H9 (cell line): ENCODE data around the gene NTF4. TPM values are rescaled to one million over a fixed set of nuclear protein-coding genes. Genes with fewer than 3 reads are reported as not detected.

Experiments used
- DNase-seq: peaks from one replicate; pipeline ENCODE4 v3.0.0-alpha.2; 2017
- H2AFZ ChIP-seq: one replicate; pipeline ENCODE4 v1.6.1; 2013; ENCODE audit warnings: mild to moderate bottlenecking, low read length, control low read depth, moderate library complexity
- H2AK5ac ChIP-seq: 2 replicates; pipeline ENCODE4 v1.6.1; 2013; ENCODE audit warnings: low read length, control low read depth, mixed read lengths; ENCODE audit not compliant: insufficient read length
- H2BK120ac ChIP-seq: one replicate; pipeline ENCODE4 v1.6.1; 2013; ENCODE audit warnings: low read depth, mild to moderate bottlenecking, low read length, control low read depth, inconsistent platforms; ENCODE audit not compliant: poor library complexity, severe bottlenecking
- H2BK12ac ChIP-seq: 2 replicates; pipeline ENCODE4 v1.6.1; 2013; ENCODE audit warnings: low read length, control low read depth, mixed read lengths, low read depth; ENCODE audit not compliant: insufficient read length
- H2BK15ac ChIP-seq: 2 replicates; pipeline ENCODE4 v1.6.1; 2013; ENCODE audit warnings: low read depth, low read length, control low read depth
- H2BK20ac ChIP-seq: one replicate; pipeline ENCODE4 v1.6.1; 2013; ENCODE audit warnings: low read depth, mild to moderate bottlenecking, low read length, control low read depth, inconsistent platforms; ENCODE audit not compliant: poor library complexity, severe bottlenecking
- H2BK5ac ChIP-seq: 2 replicates; pipeline ENCODE4 v1.6.1; 2013; ENCODE audit warnings: low read length, control low read depth, mixed read lengths; ENCODE audit not compliant: insufficient read length
- H3K14ac ChIP-seq: 2 replicates; pipeline ENCODE4 v1.6.1; 2013; ENCODE audit warnings: low read length, control low read depth; ENCODE audit not compliant: insufficient read depth
- H3K18ac ChIP-seq: 2 replicates; pipeline ENCODE4 v1.6.1; 2013; ENCODE audit warnings: low read depth, mild to moderate bottlenecking, mixed read lengths, low read length, control low read depth; ENCODE audit not compliant: insufficient read length
- H3K23ac ChIP-seq: 2 replicates; pipeline ENCODE4 v1.6.1; 2013; ENCODE audit warnings: low read length, control low read depth, mixed read lengths, low read depth; ENCODE audit not compliant: insufficient read length
- H3K23me2 ChIP-seq: 2 replicates; pipeline ENCODE4 v1.6.1; 2013; ENCODE audit warnings: low read depth, mild to moderate bottlenecking, mixed read lengths, low read length, control low read depth; ENCODE audit not compliant: insufficient read length, poor library complexity, severe bottlenecking
- H3K27ac ChIP-seq: 2 replicates; pipeline ENCODE4 v1.5.1; 2013; ENCODE audit warnings: low read length, control low read depth, mixed read lengths, low read depth; ENCODE audit not compliant: insufficient read length
- H3K27me3 ChIP-seq: 2 replicates; pipeline ENCODE4 v1.6.1; 2013; ENCODE audit warnings: low read length, control low read depth, inconsistent platforms; ENCODE audit not compliant: insufficient read depth
- H3K4ac ChIP-seq: 2 replicates; pipeline ENCODE4 v1.6.1; 2013; ENCODE audit warnings: low read depth, mild to moderate bottlenecking, control low read depth, inconsistent platforms, low read length, moderate library complexity
- H3K4me1 ChIP-seq: 2 replicates; pipeline ENCODE4 v1.6.1; 2013; ENCODE audit warnings: low read length, control low read depth, inconsistent platforms; ENCODE audit not compliant: insufficient read depth
- H3K4me2 ChIP-seq: 2 replicates; pipeline ENCODE4 v1.6.1; 2013; ENCODE audit warnings: low read length, control low read depth, mixed read lengths; ENCODE audit not compliant: insufficient read length, insufficient read depth
- H3K56ac ChIP-seq: 2 replicates; pipeline ENCODE4 v1.6.1; 2013; ENCODE audit warnings: low read depth, mild to moderate bottlenecking, mixed read lengths, low read length, control low read depth; ENCODE audit not compliant: insufficient read length
- H3K79me1 ChIP-seq: 2 replicates; pipeline ENCODE4 v1.6.1; 2013; ENCODE audit warnings: low read depth, mild to moderate bottlenecking, moderate library complexity, low read length, control low read depth, inconsistent platforms; ENCODE audit not compliant: insufficient read depth, poor library complexity, severe bottlenecking
- H3K79me2 ChIP-seq: 2 replicates; pipeline ENCODE4 v1.6.1; 2013; ENCODE audit warnings: low read length, control low read depth, inconsistent platforms; ENCODE audit not compliant: insufficient read depth
- H3K9ac ChIP-seq: 2 replicates; pipeline ENCODE4 v1.6.1; 2013; ENCODE audit warnings: low read length, control low read depth, mixed read lengths; ENCODE audit not compliant: insufficient read length; ENCODE audit errors: extremely low read depth
- H3K9me3 ChIP-seq: one replicate; pipeline ENCODE4 v1.6.1; 2013; ENCODE audit warnings: low read depth, low read length, inconsistent platforms; ENCODE audit not compliant: control insufficient read depth
- H3T11ph ChIP-seq: one replicate; pipeline ENCODE4 v1.6.1; 2013; ENCODE audit warnings: mild to moderate bottlenecking, low read length, control low read depth, inconsistent platforms
- H4K20me1 ChIP-seq: one replicate; pipeline ENCODE4 v1.6.1; 2013; ENCODE audit not compliant: control insufficient read depth, insufficient read length, insufficient read depth
- H4K5ac ChIP-seq: 2 replicates; pipeline ENCODE4 v1.6.1; 2013; ENCODE audit warnings: low read depth, mild to moderate bottlenecking, mixed read lengths, low read length, control low read depth; ENCODE audit not compliant: insufficient read length
- H4K8ac ChIP-seq: replicated peaks from 2 replicates; pipeline ENCODE4 v1.6.1; 2013; ENCODE audit warnings: low read length, control low read depth, mixed read lengths, low read depth; ENCODE audit not compliant: insufficient read length
- H4K91ac ChIP-seq: 2 replicates; pipeline ENCODE4 v1.6.1; 2013; ENCODE audit warnings: low read depth, mild to moderate bottlenecking, moderate library complexity, mixed read lengths, low read length, control low read depth; ENCODE audit not compliant: insufficient read length
- H3K27ac Mint-ChIP-seq, 3 experiments: 2 replicates in 2 of 3; 3 replicates in 1 of 3; pipeline ENCODE4 v1.8.0; 2020 to 2021; ENCODE audit warnings: mixed read lengths in 3 of 3, mild to moderate bottlenecking in 1 of 3, moderate library complexity in 1 of 3
- H3K27me3 Mint-ChIP-seq: 2 replicates; pipeline ENCODE4 v1.8.0; 2021; ENCODE audit warnings: low read depth, mild to moderate bottlenecking, moderate library complexity, mixed read lengths
- H3K36me3 Mint-ChIP-seq, 3 experiments: 2 replicates in 2 of 3; 3 replicates in 1 of 3; pipeline ENCODE4 v1.8.0; 2020 to 2021; ENCODE audit warnings: low read depth in 3 of 3, mixed read lengths in 3 of 3; ENCODE audit not compliant: insufficient read depth in 1 of 3
- H3K4me1 Mint-ChIP-seq, 2 experiments: 2 replicates each; pipeline ENCODE4 v1.8.0; 2020; ENCODE audit warnings: mixed read lengths in 2 of 2
- H3K4me3 Mint-ChIP-seq, 2 experiments: 2 replicates in 1 of 2; 3 replicates in 1 of 2; pipeline ENCODE4 v1.8.0; 2020 to 2021; ENCODE audit warnings: mild to moderate bottlenecking in 2 of 2, mixed read lengths in 2 of 2, moderate library complexity in 1 of 2
- H3K9me3 Mint-ChIP-seq, 2 experiments: 2 replicates in 1 of 2; 3 replicates in 1 of 2; pipeline ENCODE4 v1.8.0; 2020; ENCODE audit warnings: mild to moderate bottlenecking in 2 of 2, mixed read lengths in 2 of 2, moderate library complexity in 1 of 2
- WGBS: extraction: QIAGEN DNeasy Blood & Tissue Kit; methylation state at CpG from one replicate; pipeline ENCODE4 v1.1.7; 2013; ENCODE audit warnings: missing lambda C conversion rate, low lambda C conversion rate, mixed read lengths; ENCODE audit not compliant: insufficient read length; ENCODE audit errors: extremely low coverage; 5-methylcytosine and 5-hydroxymethylcytosine counted together
- total RNA-seq: library from RNA; stranded (reverse); gene quantifications from 2 replicates; pipeline ENCODE4 v1.2.1, GENCODE V29; 2021
- TF ChIP-seq, protein P1 (sequence below): fragments of 200-600 bp; sonication (generic); conservative IDR thresholded peaks from 3 replicates; pipeline ENCODE4 v1.8.0; 2021; ENCODE audit warnings: antibody characterized with exemption, mild to moderate bottlenecking

NTF4 gene
- total RNA-seq, 1 experiment from 2014 or later: 2.1 TPM

DNA sequence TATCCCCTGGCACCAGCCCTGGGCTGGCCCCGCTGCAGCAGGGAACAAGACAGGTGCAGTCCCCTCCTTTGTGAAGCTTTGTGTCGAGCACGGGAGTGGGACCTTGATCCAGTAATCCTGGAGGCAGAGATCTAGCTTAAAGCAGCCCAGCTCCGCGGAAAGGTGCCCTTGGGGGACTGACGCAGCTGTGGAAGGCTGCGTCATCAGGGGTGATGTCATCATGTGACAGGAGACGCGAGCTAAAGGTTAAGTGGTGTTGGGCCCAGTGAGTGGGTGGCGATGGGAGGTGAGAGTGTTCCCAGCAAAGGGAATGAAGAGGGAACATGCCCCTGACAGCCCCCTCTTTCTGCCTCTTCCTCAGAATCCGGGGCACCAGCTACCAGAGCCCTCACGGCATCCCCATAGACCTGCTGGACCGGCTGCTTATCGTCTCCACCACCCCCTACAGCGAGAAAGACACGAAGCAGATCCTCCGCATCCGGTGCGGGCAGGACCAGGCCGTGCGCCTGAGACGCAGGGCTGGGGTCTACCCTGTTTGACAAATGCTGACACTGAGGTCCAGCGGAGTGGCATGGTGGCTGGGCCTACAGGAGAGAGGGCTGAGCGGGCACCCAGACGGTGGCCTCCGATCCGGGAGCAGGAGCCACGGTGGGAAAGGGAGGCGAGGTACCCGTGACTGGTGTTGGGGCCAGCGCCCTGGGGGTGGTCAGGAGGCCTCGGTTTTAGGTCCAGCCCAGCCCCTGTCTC, 50.3 kb downstream of the NTF4 start:
- Mint-ChIP-seq H3K4me1 (peaks cover 4 to 16% of the 10 kb centered on the region in 2 experiments), H3K27ac (peak overlapping the region in 1 of 3 experiments; percentile 44; a peak in 1 of 7 replicates), H3K27me3 (peaks cover 13% of the 10 kb centered on the region), H3K4me3 (no peak overlapping the region), H3K36me3 (peaks cover 21 to 69% (median 66%) of the 10 kb centered on the region in 3 experiments; a peak in 6 of 7 replicates), H3K9me3 (peaks cover 0 to 1% of the 10 kb centered on the region in 2 experiments; a peak in 1 of 5 replicates)
- Histone ChIP-seq H4K5ac (no peak overlapping the region), H2AFZ (no peak overlapping the region), H3K4me2 (no peak overlapping the region), H2BK5ac (no peak overlapping the region), H2BK15ac (no peak overlapping the region), H2BK20ac (no peak overlapping the region), H3K79me1 (no peaks in the 10 kb centered on the region), H3K23me2 (peaks cover 8% of the 10 kb centered on the region), H3K56ac (no peak overlapping the region), H3K18ac (no peak overlapping the region), H4K20me1 (no peaks in the 10 kb centered on the region), H3K27ac (no peak overlapping the region), H3K9ac (no peak overlapping the region), H3T11ph (no peak overlapping the region), H3K79me2 (no peaks in the 10 kb centered on the region), H3K23ac (no peak overlapping the region), H3K4me1 (no peaks in the 10 kb centered on the region), H4K91ac (no peak overlapping the region), H3K9me3 (no peaks in the 10 kb centered on the region), H3K4ac (no peak overlapping the region), H4K8ac (no peak overlapping the region), H2BK120ac (no peak overlapping the region), H2BK12ac (no peak overlapping the region), H3K27me3 (no peaks in the 10 kb centered on the region; the same call in 1 of the 2 replicates), H2AK5ac (no peak overlapping the region), H3K14ac (no peak overlapping the region)
- no peak for DNase-seq
- WGBS: no CpG with 5 or more reads among the region's 32 CpGs
- TF ChIP-seq, protein P1, sequence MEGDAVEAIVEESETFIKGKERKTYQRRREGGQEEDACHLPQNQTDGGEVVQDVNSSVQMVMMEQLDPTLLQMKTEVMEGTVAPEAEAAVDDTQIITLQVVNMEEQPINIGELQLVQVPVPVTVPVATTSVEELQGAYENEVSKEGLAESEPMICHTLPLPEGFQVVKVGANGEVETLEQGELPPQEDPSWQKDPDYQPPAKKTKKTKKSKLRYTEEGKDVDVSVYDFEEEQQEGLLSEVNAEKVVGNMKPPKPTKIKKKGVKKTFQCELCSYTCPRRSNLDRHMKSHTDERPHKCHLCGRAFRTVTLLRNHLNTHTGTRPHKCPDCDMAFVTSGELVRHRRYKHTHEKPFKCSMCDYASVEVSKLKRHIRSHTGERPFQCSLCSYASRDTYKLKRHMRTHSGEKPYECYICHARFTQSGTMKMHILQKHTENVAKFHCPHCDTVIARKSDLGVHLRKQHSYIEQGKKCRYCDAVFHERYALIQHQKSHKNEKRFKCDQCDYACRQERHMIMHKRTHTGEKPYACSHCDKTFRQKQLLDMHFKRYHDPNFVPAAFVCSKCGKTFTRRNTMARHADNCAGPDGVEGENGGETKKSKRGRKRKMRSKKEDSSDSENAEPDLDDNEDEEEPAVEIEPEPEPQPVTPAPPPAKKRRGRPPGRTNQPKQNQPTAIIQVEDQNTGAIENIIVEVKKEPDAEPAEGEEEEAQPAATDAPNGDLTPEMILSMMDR: no peak
